ENCODE results near the gene SLC8A1. TPM values are rescaled to one million over a fixed set of nuclear protein-coding genes. Genes with fewer than 3 reads are reported as not detected.

Gene SLC8A1
- total and polyA plus RNA-seq, 2 donors (not counting 1 experiment from before 2014, with no cell fraction given), result 17.4 to 109 TPM

GRCh38 chr2:40433736-40434135, 18.2 kb downstream of the SLC8A1 start:
- H3K36me3 ChIP-seq (ENCODE audit: control insufficient read depth, insufficient read depth, low read length), result peaks cover 2% of the 10 kb centered on the region
- no peaks in the 10 kb centered on the region for H3K9me3 ChIP-seq (ENCODE audit: control insufficient read depth, insufficient read depth, low read depth, low read length)
- no peak for DNase-seq (ENCODE audit: low read depth in 2 of 2)
- H3K4me1 ChIP-seq (ENCODE audit: control insufficient read depth, extremely low read depth, insufficient read depth, low read length), result peaks cover 25% of the 10 kb centered on the region
- no peak overlapping the region for H3K9ac ChIP-seq (ENCODE audit: insufficient read depth, low read length)
- TF ChIP-seq CTCF (conservative IDR thresholded peaks at IDR 0.05 in 1 of 2, IDR thresholded peaks at IDR 0.05 in 1 of 2; ENCODE audit: low read depth in 1 of 2, low read length in 2 of 2) (no peak), EZH2 (IDR thresholded peaks at IDR 0.05; ENCODE audit: low read length, missing control alignments) (no peak)
- H3K79me2 ChIP-seq (ENCODE audit: control insufficient read depth, insufficient read depth, low read length), result peaks cover 5% of the 10 kb centered on the region
- no peaks in the 10 kb centered on the region for H3K27me3 ChIP-seq (ENCODE audit: control insufficient read depth, insufficient read depth, low read length)
- no peak overlapping the region for H3K27ac ChIP-seq (ENCODE audit: insufficient read depth, low read length)
- H3K4me2 ChIP-seq (ENCODE audit: extremely low read depth, insufficient read depth, low read length), result no peak overlapping the region
- no peaks in the 10 kb centered on the region for H4K20me1 ChIP-seq (ENCODE audit: control insufficient read depth, extremely low read depth, insufficient read depth, low read length)
- no peak overlapping the region for H2AFZ ChIP-seq (ENCODE audit: low read length)
- H3K4me3 ChIP-seq (replicated peaks in 1 of 4; ENCODE audit: control extremely low read depth in 1 of 4, insufficient read depth in 1 of 4, low read depth in 3 of 4, low read length in 4 of 4), result no peak overlapping the region

- Histone ChIP-seq H3K4me1 (ENCODE audit: control insufficient read depth, extremely low read depth, insufficient read depth, low read length) (peaks cover 27% of the 10 kb centered on the region), H3K79me2 (ENCODE audit: control insufficient read depth, insufficient read depth, low read length) (peaks cover 3% of the 10 kb centered on the region), H2AFZ (ENCODE audit: low read length) (no peak overlapping the region), H3K9ac (ENCODE audit: insufficient read depth, low read length) (no peak overlapping the region), H4K20me1 (ENCODE audit: control insufficient read depth, extremely low read depth, insufficient read depth, low read length) (no peaks in the 10 kb centered on the region), H3K9me3 (ENCODE audit: control insufficient read depth, insufficient read depth, low read depth, low read length) (no peaks in the 10 kb centered on the region), H3K36me3 (ENCODE audit: control insufficient read depth, insufficient read depth, low read length) (peaks cover 2% of the 10 kb centered on the region), H3K4me2 (ENCODE audit: extremely low read depth, insufficient read depth, low read length) (no peak overlapping the region), H3K4me3 (replicated peaks in 1 of 4; ENCODE audit: control extremely low read depth in 1 of 4, insufficient read depth in 1 of 4, low read depth in 3 of 4, low read length in 4 of 4) (no peak overlapping the region), H3K27ac (ENCODE audit: insufficient read depth, low read length) (no peak overlapping the region), H3K27me3 (ENCODE audit: control insufficient read depth, insufficient read depth, low read length) (no peaks in the 10 kb centered on the region)
- DNase-seq (ENCODE audit: low read depth in 2 of 2), result peak in 1 of 2 donors; percentile 43
- TF ChIP-seq EZH2 (IDR thresholded peaks at IDR 0.05; ENCODE audit: low read length, missing control alignments), result no peak
- TF ChIP-seq CTCF (conservative IDR thresholded peaks at IDR 0.05 in 1 of 2, IDR thresholded peaks at IDR 0.05 in 1 of 2; ENCODE audit: low read depth in 1 of 2, low read length in 2 of 2), result no peak
These were observed 18.9 kb downstream of the SLC8A1 start for GRCh38 chr2:40432921-40433483.

- Histone ChIP-seq H3K4me1 (ENCODE audit: control insufficient read depth, extremely low read depth, insufficient read depth, low read length) (peaks cover 24% of the 10 kb centered on the region), H3K4me3 (replicated peaks in 1 of 4; ENCODE audit: control extremely low read depth in 1 of 4, insufficient read depth in 1 of 4, low read depth in 3 of 4, low read length in 4 of 4) (no peak overlapping the region), H3K36me3 (ENCODE audit: control insufficient read depth, insufficient read depth, low read length) (peaks cover 2% of the 10 kb centered on the region), H3K9ac (ENCODE audit: insufficient read depth, low read length) (no peak overlapping the region), H3K27ac (ENCODE audit: insufficient read depth, low read length) (peak overlapping the region; percentile 79), H2AFZ (ENCODE audit: low read length) (no peak overlapping the region), H3K9me3 (ENCODE audit: control insufficient read depth, insufficient read depth, low read depth, low read length) (no peaks in the 10 kb centered on the region), H3K79me2 (ENCODE audit: control insufficient read depth, insufficient read depth, low read length) (peaks cover 3% of the 10 kb centered on the region), H3K27me3 (ENCODE audit: control insufficient read depth, insufficient read depth, low read length) (no peaks in the 10 kb centered on the region), H4K20me1 (ENCODE audit: control insufficient read depth, extremely low read depth, insufficient read depth, low read length) (no peaks in the 10 kb centered on the region), H3K4me2 (ENCODE audit: extremely low read depth, insufficient read depth, low read length) (peak overlapping the region; percentile 41)
- TF ChIP-seq EZH2 (IDR thresholded peaks at IDR 0.05; ENCODE audit: low read length, missing control alignments) (no peak), CTCF (conservative IDR thresholded peaks at IDR 0.05 in 1 of 2, IDR thresholded peaks at IDR 0.05 in 1 of 2; ENCODE audit: low read depth in 1 of 2, low read length in 2 of 2) (no peak)
- peak; percentile 70 to 94 for DNase-seq (ENCODE audit: low read depth in 2 of 2)
These were observed 20.3 kb downstream of the SLC8A1 start for GRCh38 chr2:40431600-40431955.
